H1 (cell line): ENCODE measurements around the gene CCDC60. TPM values are rescaled to one million over a fixed set of nuclear protein-coding genes. Genes with fewer than 3 reads are reported as not detected.

Source experiments
- CTCF ChIA-PET: fragments of 300-600 bp; sonication (Branson Sonifier 250); formaldehyde crosslinking; loops from one replicate; lab custom pipeline; 2021; ENCODE audit not compliant: partially characterized antibody; lab: Charles Lee
- POLR2A ChIA-PET: fragments of 300-600 bp; sonication (Branson Sonifier 250); formaldehyde crosslinking; loops from one replicate; lab custom pipeline; 2021; ENCODE audit warnings: inconsistent platforms; ENCODE audit not compliant: partially characterized antibody; lab: Charles Lee
- DNase-seq, 2 experiments: peaks; one replicate each; pipeline versions ENCODE4 v3.0.0 to v3.0.0-alpha.2; 2010 to 2022; ENCODE audit warnings: low spot score in 2 of 2, low read depth in 1 of 2, mixed read lengths in 1 of 2
- FAIRE-seq: peaks from 2 replicates; lab custom pipeline; 2011; peaks lifted over from hg19 to GRCh38; lab: Jason Lieb, UNC
- H2AFZ ChIP-seq: 2 replicates; pipeline ENCODE4 v1.8.1; 2012; ENCODE audit warnings: low read length, inconsistent platforms
- H2AK5ac ChIP-seq: 2 replicates; pipeline ENCODE4 v1.6.1; 2013; ENCODE audit warnings: low read depth, low read length
- H2BK120ac ChIP-seq: replicated peaks from 2 replicates; pipeline ENCODE3; 2013; ENCODE audit warnings: low read depth, low read length, inconsistent platforms
- H2BK12ac ChIP-seq: 2 replicates; pipeline ENCODE4 v1.6.1; 2013; ENCODE audit warnings: low read depth, low read length
- H2BK15ac ChIP-seq: 2 replicates; pipeline ENCODE4 v1.6.1; 2013; ENCODE audit warnings: low read length
- H2BK20ac ChIP-seq: 2 replicates; pipeline ENCODE4 v1.6.1; 2013; ENCODE audit warnings: low read length
- H2BK5ac ChIP-seq: 2 replicates; pipeline ENCODE4 v1.6.1; 2013; ENCODE audit warnings: low read depth, low read length
- H3K14ac ChIP-seq: 2 replicates; pipeline ENCODE4 v1.6.1; 2013; ENCODE audit warnings: inconsistent platforms; ENCODE audit not compliant: insufficient read length
- H3K18ac ChIP-seq: 2 replicates; pipeline ENCODE4 v1.6.1; 2013; ENCODE audit warnings: low read length; ENCODE audit errors: extremely low read depth
- H3K23ac ChIP-seq: 2 replicates; pipeline ENCODE4 v1.6.1; 2013; ENCODE audit warnings: inconsistent platforms; ENCODE audit not compliant: insufficient read length
- H3K23me2 ChIP-seq: 2 replicates; pipeline ENCODE4 v1.6.1; 2013; ENCODE audit warnings: low read depth, low read length
- H3K27ac ChIP-seq: 2 replicates; pipeline ENCODE4 v1.6.1; 2011; ENCODE audit warnings: low read depth, low read length, inconsistent platforms
- H3K27me3 ChIP-seq, 4 experiments: replicated peaks in 1 of 4; 1 replicate in 1 of 4; 2 replicates in 3 of 4; pipeline versions ENCODE4 v1.6.1 to v1.8.1; 2011 to 2013; ENCODE audit warnings: low read length in 3 of 4, mild to moderate bottlenecking in 3 of 4, inconsistent platforms in 2 of 4, mixed read lengths in 2 of 4, moderate library complexity in 1 of 4; ENCODE audit not compliant: control insufficient read depth in 3 of 4, insufficient read depth in 3 of 4; ENCODE audit errors: extremely low read depth in 1 of 4
- H3K36me3 ChIP-seq, 4 experiments: 2 replicates each; pipeline versions ENCODE4 v1.6.1 to v1.8.1; 2011 to 2013; ENCODE audit warnings: mild to moderate bottlenecking in 4 of 4, low read length in 3 of 4, moderate library complexity in 2 of 4, control low read depth in 1 of 4, inconsistent platforms in 1 of 4; ENCODE audit not compliant: insufficient read depth in 4 of 4, control insufficient read depth in 2 of 4
- H3K4ac ChIP-seq: replicated peaks from 2 replicates; pipeline ENCODE3; 2013; ENCODE audit warnings: low read length, low read depth, mixed read lengths, inconsistent platforms; ENCODE audit not compliant: insufficient read length
- H3K4me1 ChIP-seq, 4 experiments: replicated peaks in 1 of 4; 1 replicate in 1 of 4; 2 replicates in 3 of 4; pipeline versions ENCODE4 v1.6.1 to v1.8.1; 2011 to 2013; ENCODE audit warnings: low read length in 3 of 4, inconsistent platforms in 2 of 4, mixed read lengths in 1 of 4; ENCODE audit not compliant: insufficient read depth in 4 of 4, control insufficient read depth in 3 of 4
- H3K4me2 ChIP-seq, 2 experiments: 2 replicates each; pipeline versions ENCODE4 v1.6.1 to v1.8.1; 2011 to 2013; ENCODE audit warnings: low read depth in 2 of 2, low read length in 2 of 2, control low read depth in 1 of 2, inconsistent platforms in 1 of 2, mild to moderate bottlenecking in 1 of 2; ENCODE audit not compliant: insufficient read depth in 1 of 2
- H3K4me3 ChIP-seq, 4 experiments: fragments of 200-600, 300-600 bp in 1 of 4; sonication (generic), shearing (Covaris generic), sonication (Bioruptor Twin) in 1 of 4; 2 replicates each; pipeline versions ENCODE4 v1.5.1 to v1.8.1; 2011 to 2016; ENCODE audit warnings: low read length in 4 of 4, low read depth in 3 of 4, control low read depth in 2 of 4, inconsistent platforms in 2 of 4, mild to moderate bottlenecking in 2 of 4, mixed read lengths in 1 of 4, moderate library complexity in 1 of 4; ENCODE audit not compliant: insufficient read depth in 2 of 4; ENCODE audit errors: extremely low read depth in 1 of 4
- H3K56ac ChIP-seq: replicated peaks from 2 replicates; pipeline ENCODE3; 2013; ENCODE audit warnings: low read depth, mild to moderate bottlenecking, mixed read lengths, low read length, inconsistent platforms; ENCODE audit not compliant: insufficient read length
- H3K79me1 ChIP-seq: 2 replicates; pipeline ENCODE4 v1.6.1; 2013; ENCODE audit warnings: low read depth, low read length, control low read depth
- H3K79me2 ChIP-seq, 2 experiments: 2 replicates each; pipeline versions ENCODE4 v1.6.1 to v1.8.1; 2012 to 2013; ENCODE audit warnings: low read length in 2 of 2, mild to moderate bottlenecking in 2 of 2, inconsistent platforms in 1 of 2; ENCODE audit not compliant: insufficient read depth in 2 of 2, control insufficient read depth in 1 of 2
- H3K9ac ChIP-seq, 4 experiments: replicated peaks in 1 of 4; 1 replicate in 1 of 4; 2 replicates in 3 of 4; pipeline versions ENCODE4 v1.6.1 to v1.8.1; 2011 to 2013; ENCODE audit warnings: low read depth in 3 of 4, low read length in 3 of 4, control low read depth in 2 of 4, mild to moderate bottlenecking in 2 of 4, moderate library complexity in 2 of 4, inconsistent platforms in 1 of 4; ENCODE audit errors: extremely low read depth in 1 of 4
- H3K9me3 ChIP-seq, 2 experiments: 2 replicates each; pipeline versions ENCODE4 v1.6.1 to v1.8.1; 2012 to 2013; ENCODE audit warnings: mild to moderate bottlenecking in 2 of 2, moderate library complexity in 2 of 2, control low read depth in 1 of 2, inconsistent platforms in 1 of 2, low read depth in 1 of 2, low read length in 1 of 2, mixed read lengths in 1 of 2; ENCODE audit not compliant: insufficient read depth in 2 of 2
- H4K20me1 ChIP-seq, 2 experiments: replicated peaks in 1 of 2; 2 replicates each; pipeline versions ENCODE3 to v1.8.1; 2011 to 2013; ENCODE audit warnings: inconsistent platforms in 2 of 2, low read length in 2 of 2, mild to moderate bottlenecking in 1 of 2; ENCODE audit not compliant: insufficient read depth in 2 of 2, control insufficient read depth in 1 of 2
- H4K5ac ChIP-seq: 2 replicates; pipeline ENCODE4 v1.6.1; 2013; ENCODE audit warnings: low read length, low read depth, mixed read lengths, inconsistent platforms; ENCODE audit not compliant: insufficient read length
- H4K8ac ChIP-seq: 2 replicates; pipeline ENCODE4 v1.8.0; 2013; ENCODE audit warnings: mild to moderate bottlenecking, moderate library complexity, low read length, inconsistent platforms; ENCODE audit not compliant: insufficient read depth; ENCODE audit errors: extremely low read depth
- H4K91ac ChIP-seq: replicated peaks from 2 replicates; pipeline ENCODE3; 2013; ENCODE audit warnings: low read length, mixed read lengths, inconsistent platforms; ENCODE audit not compliant: insufficient read length
- POLR2AphosphoS5 ChIP-seq: IDR thresholded peaks from 2 replicates; pipeline ENCODE4 v1.6.1; 2011; ENCODE audit warnings: low read depth, low read length
- RAD21 ChIP-seq, 2 experiments: IDR thresholded peaks in 1 of 2; conservative IDR thresholded peaks in 1 of 2; 2 replicates each; pipeline ENCODE4 v1.6.1; 2011; ENCODE audit warnings: low read depth in 2 of 2, low read length in 2 of 2, improper control_type of control experiment in 1 of 2, inconsistent platforms in 1 of 2, mild to moderate bottlenecking in 1 of 2, moderate library complexity in 1 of 2
- RXRA ChIP-seq: IDR thresholded peaks from 2 replicates; pipeline ENCODE4 v1.6.1; 2011; ENCODE audit warnings: low read depth, mild to moderate bottlenecking, low read length, moderate library complexity; ENCODE audit not compliant: insufficient read depth
- SIX5 ChIP-seq: IDR thresholded peaks from 2 replicates; pipeline ENCODE4 v1.6.1; 2011; ENCODE audit warnings: mild to moderate bottlenecking, low read depth, low read length
- SP1 ChIP-seq: IDR thresholded peaks from 2 replicates; pipeline ENCODE4 v1.6.1; 2011; ENCODE audit warnings: low read depth, low read length
- TCF12 ChIP-seq: IDR thresholded peaks from 2 replicates; pipeline ENCODE4 v1.6.1; 2011; ENCODE audit warnings: low read depth, mild to moderate bottlenecking, low read length
- WGBS, 2 experiments: shearing (Covaris generic) in 1 of 2; methylation state at CpG; one replicate each; pipeline versions ENCODE4 v1.1.6 to v1.1.7; 2013 to 2015; ENCODE audit warnings: low lambda C conversion rate in 2 of 2, mixed read lengths in 2 of 2, inconsistent platforms in 1 of 2, low coverage in 1 of 2, missing lambda C conversion rate in 1 of 2; ENCODE audit not compliant: insufficient replicate concordance in 2 of 2, insufficient coverage in 1 of 2, insufficient read length in 1 of 2; ENCODE audit errors: extremely low coverage in 1 of 2, missing lambda C conversion rate in 1 of 2; 5-methylcytosine and 5-hydroxymethylcytosine counted together
- polyA plus RNA-seq, 7 experiments: library from polyadenylated mRNA; depleted of rRNA in 3 of 7; stranded (reverse) in 5 of 7; unstranded in 2 of 7; fragments of >200 nt in 5 of 7; fragments of 200-250 nt in 2 of 7; gene quantifications; 1 replicate in 5 of 7; 2 replicates in 1 of 7; 4 replicates in 1 of 7; pipeline versions ENCODE4 v1.2.1 to v1.2.3, GENCODE V29; 2011 to 2013; ENCODE audit warnings: missing spikeins in 2 of 7, mixed read lengths in 2 of 7
- total RNA-seq: library from RNA; stranded (reverse); fragmentation: NEBNext Ultra II Directional; extraction: Animal tissue kit (Norgen Biotek cat#: 25700); gene quantifications from 2 replicates; pipeline ENCODE4 v1.2.1, GENCODE V29; 2021

Gene CCDC60
- total and polyA plus RNA-seq, 2 of the 8 experiments (the other 6 are each of a cell fraction or from before 2014, with no cell fraction given), result 0.05 TPM; not detected in 1

DNA sequence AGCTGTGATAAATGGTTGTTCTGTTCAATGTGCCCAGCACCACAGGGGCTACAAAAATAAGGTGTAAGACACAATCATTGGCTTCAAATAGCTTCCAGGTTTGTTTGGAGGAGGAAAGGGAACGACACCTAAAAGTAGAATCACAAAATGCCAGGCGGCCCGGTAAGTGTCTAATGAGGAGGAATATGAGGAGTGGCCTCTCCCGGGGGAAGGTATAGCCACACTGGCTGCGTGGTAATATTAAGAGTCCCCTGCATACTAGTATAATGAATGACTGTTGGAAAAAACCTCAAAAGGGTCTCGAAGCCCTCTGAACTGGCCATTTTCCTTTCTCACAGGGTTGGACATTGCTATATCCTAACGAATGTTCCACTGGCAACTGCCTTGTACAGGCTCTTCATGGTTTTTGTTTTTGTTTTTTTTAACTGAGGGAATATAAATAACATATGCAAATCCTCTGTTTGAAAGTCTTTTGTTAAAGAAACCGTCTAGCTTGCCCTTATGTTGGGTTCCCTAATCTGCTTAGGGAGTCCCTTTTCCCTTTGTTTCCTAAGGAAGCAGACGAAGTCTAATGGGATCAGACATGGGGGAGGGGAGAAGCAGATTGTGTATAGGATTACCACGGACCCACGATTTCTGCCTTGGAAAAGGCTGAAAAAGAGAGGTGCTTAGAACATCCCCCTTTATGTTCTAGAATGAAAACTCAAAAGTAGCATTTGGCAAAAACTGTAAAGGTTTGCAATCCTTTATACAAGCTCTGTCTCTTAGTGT is 4.2 kb downstream of the CCDC60 start:
- no peak overlapping the region for H2AFZ ChIP-seq
- H4K20me1 ChIP-seq, result peaks cover 0 to 2% of the 10 kb centered on the region in 2 experiments
- H2BK120ac ChIP-seq, result no peak overlapping the region
- no peak overlapping the region for H3K27ac ChIP-seq
- H3K9ac ChIP-seq, result no peak overlapping the region
- H3K79me2 ChIP-seq, result no peaks in the 10 kb centered on the region
- no peak overlapping the region for H2BK20ac ChIP-seq
- no peak for FAIRE-seq
- no peak overlapping the region for H2BK15ac ChIP-seq
- H4K91ac ChIP-seq, result no peak overlapping the region
- H3K79me1 ChIP-seq, result no peaks in the 10 kb centered on the region
- no peak overlapping the region for H3K4me3 ChIP-seq
- H3K27me3 ChIP-seq, result peaks cover 26 to 61% (median 57%) of the 10 kb centered on the region in 4 experiments
- no peak overlapping the region for H3K4me2 ChIP-seq
- no peak overlapping the region for H3K14ac ChIP-seq
- ChIA-PET POLR2A (no interaction called here), CTCF (interaction anchor here (1.0 to 3.7 kb wide), 6 partner anchors 10 to 219 kb away, joined by 3 to 15 read pairs (median 7); no protein-coding TSS in a partner anchor)
- H3K23me2 ChIP-seq, result no peaks in the 10 kb centered on the region
- H2BK12ac ChIP-seq, result no peak overlapping the region
- no peak overlapping the region for H4K5ac ChIP-seq
- no peak overlapping the region for H3K23ac ChIP-seq
- WGBS, 2 experiments, result 44% methylated on average over 11 of the region's 11 CpGs; no CpG with 5 or more reads in 1 of the 2 experiments
- 0 out of 4 replicates have a peak, but pooled peaks cover 0 to 2% of the 10 kb centered on the region in 2 experiments for H3K9me3 ChIP-seq
- H2BK5ac ChIP-seq, result no peak overlapping the region
- H3K18ac ChIP-seq, result no peak overlapping the region
- no peaks in the 10 kb centered on the region for H3K36me3 ChIP-seq
- DNase-seq, result no peak
- H3K56ac ChIP-seq, result no peak overlapping the region
- H2AK5ac ChIP-seq, result no peak overlapping the region
- no peak overlapping the region for H3K4ac ChIP-seq
- H3K4me1 ChIP-seq, result peaks cover 0 to 8% (median 3%) of the 10 kb centered on the region in 4 experiments; a peak in 3 of 7 replicates
- no peak overlapping the region for H4K8ac ChIP-seq
- peak; percentile 64; the same call in 1 of the 2 replicates for TF ChIP-seq POLR2AphosphoS5
- no peak for TF ChIP-seq RAD21 (IDR thresholded peaks at IDR 0.05 in 1 of 2, conservative IDR thresholded peaks at IDR 0.05 in 1 of 2; ENCODE audit: low read depth in 2 of 2, low read length in 2 of 2)
- 0 out of 2 replicates have a peak, but pooled peaks have one; percentile 51 for TF ChIP-seq SP1
- peak; percentile 78; the same call in 1 of the 2 replicates for TF ChIP-seq TCF12
- TF ChIP-seq SIX5, result no peak
- TF ChIP-seq RXRA, result 0 out of 2 replicates have a peak, but pooled peaks have one; percentile 36
